Endothelial cell of umbilical vein (primary cell): ENCODE results near the gene NPAS4. TPM values are rescaled to one million over a fixed set of nuclear protein-coding genes. Genes with fewer than 3 reads are reported as not detected.

ENCODE experiments used
- BruUV-seq: library from RNA; stranded (reverse); fragments of 400-500 nt; replicated peaks from 2 replicates; lab custom pipeline; 2021; lab: Mats Ljungman, UMichigan
- CTCF ChIA-PET: fragments of 300-600, 350-600 bp; sonication (Branson Sonifier 250); formaldehyde crosslinking; loops from one replicate; lab custom pipeline; 2021; ENCODE audit warnings: antibody characterized with exemption, inconsistent platforms; lab: Charles Lee
- POLR2A ChIA-PET: fragments of 300-600, 350-600 bp; sonication (Branson Sonifier 250); formaldehyde crosslinking; loops from one replicate; lab custom pipeline; 2021; ENCODE audit warnings: antibody characterized with exemption, inconsistent platforms; lab: Charles Lee
- DNase-seq: peaks from one replicate; pipeline ENCODE4 v3.0.0-alpha.2; 2011; ENCODE audit warnings: low read depth, low spot score
- FAIRE-seq: peaks from 2 replicates; lab custom pipeline; 2011; peaks lifted over from hg19 to GRCh38; lab: Jason Lieb, UNC
- H2AFZ ChIP-seq: 2 replicates; pipeline ENCODE4 v1.6.0; 2012; ENCODE audit warnings: low read depth, low read length, control low read depth, inconsistent platforms
- H3K27ac ChIP-seq: 2 replicates; pipeline ENCODE4 v1.5.1; 2011; ENCODE audit warnings: low read depth, mild to moderate bottlenecking, control low read depth, low read length, moderate library complexity; ENCODE audit not compliant: insufficient read depth
- H3K27me3 ChIP-seq, 2 experiments: 2 replicates each; pipeline versions ENCODE4 v1.6.0 to v1.6.1; 2011; ENCODE audit warnings: low read length in 2 of 2, mixed read lengths in 1 of 2; ENCODE audit not compliant: control insufficient read depth in 2 of 2, insufficient read depth in 2 of 2
- H3K36me3 ChIP-seq, 2 experiments: 2 replicates in 1 of 2; 3 replicates in 1 of 2; pipeline ENCODE4 v1.5.1; 2011; ENCODE audit warnings: low read length in 2 of 2, mild to moderate bottlenecking in 1 of 2, moderate library complexity in 1 of 2; ENCODE audit not compliant: control insufficient read depth in 2 of 2, insufficient read depth in 2 of 2; ENCODE audit errors: extremely low read depth in 1 of 2
- H3K4me1 ChIP-seq: 3 replicates; pipeline ENCODE4 v1.5.1; 2011; ENCODE audit warnings: mild to moderate bottlenecking, low read length; ENCODE audit not compliant: control insufficient read depth, insufficient read depth; ENCODE audit errors: extremely low read depth
- H3K4me2 ChIP-seq: 2 replicates; pipeline ENCODE4 v1.6.1; 2011; ENCODE audit warnings: low read length, control low read depth, mixed read lengths; ENCODE audit not compliant: insufficient read depth
- H3K4me3 ChIP-seq, 3 experiments: fragments of 200-600 bp in 1 of 3; sonication (generic), shearing (Covaris generic) in 1 of 3; replicated peaks in 1 of 3; 2 replicates each; pipeline ENCODE4 v1.5.1; 2011 to 2016; ENCODE audit warnings: control low read depth in 3 of 3, low read length in 3 of 3, mild to moderate bottlenecking in 2 of 3, inconsistent platforms in 1 of 3, low read depth in 1 of 3, moderate library complexity in 1 of 3; ENCODE audit not compliant: insufficient read depth in 1 of 3
- H3K79me2 ChIP-seq: 2 replicates; pipeline ENCODE4 v1.6.0; 2012; ENCODE audit warnings: low read length, inconsistent platforms; ENCODE audit not compliant: control insufficient read depth, insufficient read depth
- H3K9ac ChIP-seq: replicated peaks from 2 replicates; pipeline ENCODE3; 2011; ENCODE audit warnings: low read length, control low read depth; ENCODE audit not compliant: insufficient read depth; ENCODE audit errors: extremely low read depth
- H3K9me1 ChIP-seq: replicated peaks from 3 replicates; pipeline ENCODE4 v1.6.0; 2011; ENCODE audit warnings: mild to moderate bottlenecking, low read length; ENCODE audit not compliant: control insufficient read depth, insufficient read depth; ENCODE audit errors: extremely low read depth
- H3K9me3 ChIP-seq: replicated peaks from 2 replicates; pipeline ENCODE4 v1.5.1; 2012; ENCODE audit warnings: low read length, inconsistent platforms; ENCODE audit not compliant: control insufficient read depth, insufficient read depth
- H4K20me1 ChIP-seq: replicated peaks from 2 replicates; pipeline ENCODE3; 2011; ENCODE audit warnings: mild to moderate bottlenecking, low read length; ENCODE audit not compliant: control insufficient read depth, insufficient read depth; ENCODE audit errors: extremely low read depth
- EZH2 ChIP-seq: IDR thresholded peaks from 2 replicates; pipeline ENCODE4 v1.6.1; 2012; ENCODE audit warnings: borderline replicate concordance, low read depth, mild to moderate bottlenecking, moderate library complexity, low read length, inconsistent platforms; ENCODE audit not compliant: severe bottlenecking
- FOS ChIP-seq: IDR thresholded peaks from 2 replicates; pipeline ENCODE4 v1.6.1; 2011; ENCODE audit warnings: mild to moderate bottlenecking, low read length, moderate library complexity, borderline replicate concordance; ENCODE audit not compliant: insufficient read depth
- JUN ChIP-seq: IDR thresholded peaks from 2 replicates; pipeline ENCODE4 v1.6.1; 2011; ENCODE audit warnings: borderline replicate concordance, low read depth; ENCODE audit not compliant: insufficient read length, insufficient read depth
- MYC ChIP-seq: IDR thresholded peaks from one replicate; pipeline ENCODE4 v1.6.1; 2011; ENCODE audit warnings: mild to moderate bottlenecking, low read depth, low read length
- POLR2A ChIP-seq: IDR thresholded peaks from 2 replicates; pipeline ENCODE4 v1.6.1; 2012; ENCODE audit warnings: low read depth, mild to moderate bottlenecking, control low read depth, low read length
- dilution Hi-C: fragments of 300-500 bp; cut with MboI; formaldehyde crosslinking; loops from one replicate; pipeline ENCODE4 v1.15.0; 2019; ENCODE audit warnings: low sequenced_read_pairs; ENCODE audit not compliant: extremely low pct_ligation_motif_present
- intact Hi-C: fragments of 100-400 bp; cut with micrococcal nuclease; formaldehyde crosslinking; loops from one replicate; pipeline ENCODE4 v1.10.0; 2022
- polyA plus RNA-seq, 4 experiments: library from polyadenylated mRNA; depleted of rRNA in 3 of 4; stranded (reverse) in 3 of 4; unstranded in 1 of 4; fragments of >200 nt; gene quantifications; 2 replicates each; pipeline versions ENCODE4 v1.2.1 to v1.2.3, GENCODE V29; 2011 to 2012; ENCODE audit warnings: missing spikeins in 1 of 4
- total RNA-seq: library from RNA; stranded (reverse); gene quantifications from 2 replicates; pipeline ENCODE4 v1.2.3, GENCODE V29; 2021
- TF ChIP-seq, protein P1 (sequence below): IDR thresholded peaks from 2 replicates; pipeline ENCODE4 v1.6.1; 2011; ENCODE audit not compliant: insufficient read depth, insufficient read length
- TF ChIP-seq, protein P2 (sequence below), 2 donors: IDR thresholded peaks; 1 replicate in 1 of 2; 2 replicates in 1 of 2; pipeline ENCODE4 v1.5.1; 2011; ENCODE audit warnings: low read length in 2 of 2, mild to moderate bottlenecking in 2 of 2, moderate library complexity in 2 of 2, control low read depth in 1 of 2, inconsistent platforms in 1 of 2, low read depth in 1 of 2; ENCODE audit not compliant: insufficient read depth in 1 of 2; ENCODE audit errors: extremely low read depth in 1 of 2

Gene NPAS4
- total and polyA plus RNA-seq, 2 donors (not counting 3 experiments of a cell fraction or from before 2014, with no cell fraction given) = not detected

DNA sequence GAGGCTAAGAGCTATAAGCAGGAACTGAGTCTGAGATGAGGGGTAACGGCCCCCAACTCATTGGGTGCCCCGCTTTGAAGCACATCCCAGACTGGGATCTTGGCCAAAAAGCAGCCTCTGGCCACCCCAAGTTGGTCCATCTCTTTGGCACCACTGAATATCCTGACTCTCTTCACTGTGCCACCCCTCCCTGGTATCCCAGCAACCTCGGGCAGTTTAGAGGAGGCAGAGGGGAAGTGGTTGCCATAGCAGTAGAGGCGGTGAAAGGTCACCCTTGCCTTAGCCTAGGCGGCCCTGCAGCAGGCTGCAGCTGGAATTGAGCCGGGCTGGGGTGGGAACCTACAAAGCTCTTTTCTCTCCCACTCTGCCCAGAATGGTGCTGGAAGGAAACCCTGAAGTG is 46.9 kb downstream of the NPAS4 start:
- no peak for FAIRE-seq
- Histone ChIP-seq H3K9me1 (no peaks in the 10 kb centered on the region), H3K9ac (no peak overlapping the region), H3K27me3 (peaks cover 0 to 2% of the 10 kb centered on the region in 2 experiments), H3K4me1 (peaks cover 10% of the 10 kb centered on the region), H3K27ac (no peak overlapping the region), H2AFZ (no peak overlapping the region), H3K79me2 (no peaks in the 10 kb centered on the region), H3K4me2 (peak overlapping the region; percentile 26), H3K36me3 (no peaks in the 10 kb centered on the region), H3K4me3 (no peak overlapping the region), H3K9me3 (no peaks in the 10 kb centered on the region), H4K20me1 (no peaks in the 10 kb centered on the region)
- no peak for DNase-seq
- dilution Hi-C loops (no loop called here), intact Hi-C loops (loop anchor here (2.0 kb wide), 1 partner anchor 47 kb away; the partner anchor contains the start of gene NPAS4)
- ChIA-PET CTCF (interaction anchor here (0.7 to 2.4 kb wide), 2 partner anchors 12 to 349 kb away, joined by 4 to 12 read pairs; partner anchors contain the start of gene DPP3), POLR2A (no interaction called here)
- TF ChIP-seq, protein P1, sequence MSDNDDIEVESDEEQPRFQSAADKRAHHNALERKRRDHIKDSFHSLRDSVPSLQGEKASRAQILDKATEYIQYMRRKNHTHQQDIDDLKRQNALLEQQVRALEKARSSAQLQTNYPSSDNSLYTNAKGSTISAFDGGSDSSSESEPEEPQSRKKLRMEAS = no peak
- TF ChIP-seq FOS (no peak), JUN (no peak), POLR2A (no peak), MYC (no peak), EZH2 (no peak)
- TF ChIP-seq, protein P2, sequence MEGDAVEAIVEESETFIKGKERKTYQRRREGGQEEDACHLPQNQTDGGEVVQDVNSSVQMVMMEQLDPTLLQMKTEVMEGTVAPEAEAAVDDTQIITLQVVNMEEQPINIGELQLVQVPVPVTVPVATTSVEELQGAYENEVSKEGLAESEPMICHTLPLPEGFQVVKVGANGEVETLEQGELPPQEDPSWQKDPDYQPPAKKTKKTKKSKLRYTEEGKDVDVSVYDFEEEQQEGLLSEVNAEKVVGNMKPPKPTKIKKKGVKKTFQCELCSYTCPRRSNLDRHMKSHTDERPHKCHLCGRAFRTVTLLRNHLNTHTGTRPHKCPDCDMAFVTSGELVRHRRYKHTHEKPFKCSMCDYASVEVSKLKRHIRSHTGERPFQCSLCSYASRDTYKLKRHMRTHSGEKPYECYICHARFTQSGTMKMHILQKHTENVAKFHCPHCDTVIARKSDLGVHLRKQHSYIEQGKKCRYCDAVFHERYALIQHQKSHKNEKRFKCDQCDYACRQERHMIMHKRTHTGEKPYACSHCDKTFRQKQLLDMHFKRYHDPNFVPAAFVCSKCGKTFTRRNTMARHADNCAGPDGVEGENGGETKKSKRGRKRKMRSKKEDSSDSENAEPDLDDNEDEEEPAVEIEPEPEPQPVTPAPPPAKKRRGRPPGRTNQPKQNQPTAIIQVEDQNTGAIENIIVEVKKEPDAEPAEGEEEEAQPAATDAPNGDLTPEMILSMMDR (IDR thresholded peaks at IDR 0.05; ENCODE audit: extremely low read depth in 1 of 2, insufficient read depth in 1 of 2, low read depth in 1 of 2, low read length in 2 of 2) = no peak
- BruUV-seq = no TSS peak
